ENCODE data around the gene TMEM185B.

GRCh38 chr2:120224256-120224655, 1.1 kb upstream of the TMEM185B start:
- TF ChIP-seq CTCF (IDR thresholded peaks at IDR 0.05) (no peak), RAD21 (IDR thresholded peaks at IDR 0.05; ENCODE audit: low read length) (no peak), CHD2 (IDR thresholded peaks at IDR 0.05; ENCODE audit: low read length, partially characterized antibody) (no peak), GABPA (IDR thresholded peaks at IDR 0.05; ENCODE audit: low read depth) (no peak), REST (IDR thresholded peaks at IDR 0.05; ENCODE audit: low read depth, low read length) (no peak), SMC3 (IDR thresholded peaks at IDR 0.05; ENCODE audit: low read depth, low read length) (no peak), IRF3 (IDR thresholded peaks at IDR 0.05; ENCODE audit: low read depth, low read length) (no peak), ZBTB33 (IDR thresholded peaks at IDR 0.05; ENCODE audit: borderline replicate concordance, low read depth) (no peak), MAX (IDR thresholded peaks at IDR 0.05; ENCODE audit: low read depth) (no peak), NFIC (IDR thresholded peaks at IDR 0.05; ENCODE audit: borderline replicate concordance) (no peak), EZH2phosphoT487 (IDR thresholded peaks at IDR 0.05; ENCODE audit: borderline replicate concordance, low read depth) (no peak), MXI1 (IDR thresholded peaks at IDR 0.05; ENCODE audit: low read depth, low read length) (no peak), SIN3A (IDR thresholded peaks at IDR 0.05; ENCODE audit: borderline replicate concordance, low read depth, low read length) (no peak)
